Measurements from ENCODE around the gene IP6K3.

GRCh38 chr6:33690766-33691165 lies 55.9 kb downstream of the IP6K3 start:
- no peak for TF ChIP-seq CTCF (optimal IDR thresholded peaks at IDR 0.05 in 1 of 3, IDR thresholded peaks at IDR 0.05 in 1 of 3, conservative IDR thresholded peaks at IDR 0.05 in 1 of 3; ENCODE audit: extremely low read depth in 1 of 3, insufficient read depth in 2 of 3, low read length in 3 of 3)
- no peak for TF ChIP-seq EZH2 (IDR thresholded peaks at IDR 0.05; ENCODE audit: low read length)

Measured in keratinocyte (primary cell).